T-cell (primary cell): ENCODE measurements around the gene ABL1. TPM values are rescaled to one million over a fixed set of nuclear protein-coding genes. Genes with fewer than 3 reads are reported as not detected.

ENCODE experiments used
- ATAC-seq, 4 experiments: fragments of 200-7000 bp in 3 of 4; fragments of 150-1000 bp in 1 of 4; cut with Tn5 transposase; replicated peaks in 1 of 4; 1 replicate in 3 of 4; 2 replicates in 1 of 4; pipeline ENCODE4 v1.10.0; 2021; ENCODE audit warnings: moderate library complexity in 3 of 4, mild to moderate bottlenecking in 2 of 4, moderate number of reproducible peaks in 1 of 4
- CTCF ChIA-PET, 2 donors: fragments of 300-600 bp; sonication (Branson Sonifier 250); formaldehyde crosslinking; loops; one replicate each; lab custom pipeline; 2022; ENCODE audit warnings: antibody characterized with exemption in 2 of 2; lab: Charles Lee
- POLR2A ChIA-PET, 2 donors: fragments of 300-600 bp; sonication (Branson Sonifier 250); formaldehyde crosslinking; loops; one replicate each; lab custom pipeline; 2022; ENCODE audit warnings: antibody characterized with exemption in 2 of 2; lab: Charles Lee
- DNase-seq, 35 experiments: peaks; one replicate each; pipeline versions ENCODE4 v3.0.0 to v3.0.0-alpha.2; 2013 to 2023
- H3K27ac ChIP-seq: one replicate; pipeline ENCODE4 v1.5.1; 2013; ENCODE audit warnings: low read length
- H3K27me3 ChIP-seq, 2 experiments: replicated peaks in 1 of 2; 1 replicate in 1 of 2; 2 replicates in 1 of 2; pipeline versions ENCODE4 v1.6.1 to v1.7.0; 2013; ENCODE audit warnings: low read length in 1 of 2, mixed read lengths in 1 of 2; ENCODE audit not compliant: control insufficient read depth in 2 of 2, insufficient read depth in 2 of 2; ENCODE audit errors: extremely low read depth in 1 of 2
- H3K36me3 ChIP-seq, 2 donors: 1 replicate in 1 of 2; 2 replicates in 1 of 2; pipeline versions ENCODE4 v1.6.1 to v1.7.0; 2013; ENCODE audit warnings: low read length in 1 of 2; ENCODE audit not compliant: control insufficient read depth in 2 of 2, insufficient read depth in 1 of 2; ENCODE audit errors: extremely low read depth in 1 of 2
- H3K4me1 ChIP-seq, 2 experiments: 1 replicate in 1 of 2; 2 replicates in 1 of 2; pipeline versions ENCODE4 v1.6.1 to v1.7.0; 2013; ENCODE audit warnings: low read length in 2 of 2, mixed read lengths in 1 of 2; ENCODE audit not compliant: insufficient read depth in 2 of 2, control insufficient read depth in 1 of 2; ENCODE audit errors: extremely low read depth in 1 of 2
- H3K4me3 ChIP-seq, 2 donors: 1 replicate in 1 of 2; 2 replicates in 1 of 2; pipeline versions ENCODE4 v1.5.1 to v1.7.0; 2013; ENCODE audit warnings: mild to moderate bottlenecking in 2 of 2, low read length in 1 of 2, moderate library complexity in 1 of 2; ENCODE audit not compliant: control insufficient read depth in 1 of 2; ENCODE audit errors: extremely low read depth in 1 of 2
- H3K9me3 ChIP-seq: 2 replicates; pipeline ENCODE4 v1.7.0; 2013
- H3K27ac Mint-ChIP-seq, 2 donors: one replicate each; pipeline ENCODE4 v1.8.0; 2020 to 2021; ENCODE audit warnings: mild to moderate bottlenecking in 2 of 2, mixed read lengths in 2 of 2
- H3K27me3 Mint-ChIP-seq, 2 donors: one replicate each; pipeline ENCODE4 v1.8.0; 2021 to 2022; ENCODE audit warnings: mixed read lengths in 2 of 2
- H3K36me3 Mint-ChIP-seq: one replicate; pipeline ENCODE4 v1.8.0; 2021; ENCODE audit warnings: mixed read lengths
- H3K4me1 Mint-ChIP-seq, 3 donors: one replicate each; pipeline ENCODE4 v1.8.0; 2020 to 2022; ENCODE audit warnings: mixed read lengths in 3 of 3, mild to moderate bottlenecking in 1 of 3
- H3K4me3 Mint-ChIP-seq, 3 donors: one replicate each; pipeline ENCODE4 v1.8.0; 2020 to 2022; ENCODE audit warnings: mild to moderate bottlenecking in 3 of 3, mixed read lengths in 3 of 3, moderate library complexity in 3 of 3
- H3K9me3 Mint-ChIP-seq, 3 donors: one replicate each; pipeline ENCODE4 v1.8.0; 2020 to 2022; ENCODE audit warnings: mixed read lengths in 3 of 3
- WGBS: methylation state at CpG from one replicate; pipeline ENCODE4 v1.1.5; 2013; ENCODE audit warnings: missing lambda C conversion rate; ENCODE audit not compliant: insufficient coverage; 5-methylcytosine and 5-hydroxymethylcytosine counted together
- total RNA-seq, 35 experiments: library from RNA in 6 of 35; stranded (reverse) in 6 of 35; fragments of 120-200 nt in 1 of 35; gene quantifications; one replicate each; pipeline versions ENCODE4 v1.2.1 to v1.2.4 and lab custom pipeline; 2013 to 2026

Gene ABL1
- total RNA-seq, 5 donors from 2014 or later (not counting 1 experiment from before 2014, with no cell fraction given) = 33.3 to 40.0 (median 37.7) TPM

DNA sequence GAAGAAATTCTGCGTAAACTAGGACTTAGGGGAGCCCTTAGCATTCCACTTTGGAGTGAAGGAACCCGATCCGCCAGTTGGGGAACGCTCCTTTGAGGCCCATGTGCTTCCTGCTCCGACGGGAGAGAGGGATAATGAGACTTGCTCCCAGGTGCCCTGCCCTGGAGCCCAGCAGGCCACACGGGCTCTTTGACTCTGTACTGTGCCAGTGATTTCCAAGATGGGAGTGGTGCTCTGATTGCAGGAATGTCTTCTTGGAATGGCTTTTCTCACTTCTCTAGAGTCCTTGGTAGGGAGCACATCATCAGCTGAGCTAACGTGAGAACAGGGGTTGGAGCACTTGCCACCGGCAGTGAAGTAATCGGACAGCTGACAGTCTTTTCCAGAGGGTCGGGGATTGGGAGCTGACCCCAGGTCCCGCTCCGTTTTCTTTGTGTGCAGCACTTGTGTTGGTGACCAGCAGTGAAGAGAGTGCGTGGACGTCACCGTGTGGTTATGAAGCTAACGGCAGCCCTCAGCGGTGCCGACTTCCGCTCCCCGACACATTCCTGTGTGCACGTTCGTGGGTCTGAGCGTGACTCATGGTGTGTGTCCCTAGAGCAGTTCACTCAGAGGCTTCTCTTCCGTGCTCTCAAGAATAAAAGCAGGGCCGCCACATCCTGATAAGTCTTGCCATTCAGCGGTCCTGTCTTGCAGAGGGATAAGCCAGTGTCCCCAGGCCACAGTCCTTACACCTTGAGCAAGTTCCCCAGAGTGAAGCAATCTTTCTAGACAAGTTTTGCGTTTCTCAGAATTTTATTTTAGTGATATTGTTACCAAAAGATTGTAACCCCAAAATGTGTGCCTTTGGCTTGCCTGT, 25.6 kb downstream of the ABL1 start:
- WGBS = 94% methylated on average over 26 of the region's 28 CpGs
- ChIA-PET CTCF (no interaction called here), POLR2A (no interaction called here)
- Histone ChIP-seq H3K4me3 (no peak overlapping the region), H3K4me1 (no peaks in the 10 kb centered on the region), H3K9me3 (no peaks in the 10 kb centered on the region), H3K27me3 (no peaks in the 10 kb centered on the region), H3K27ac (no peak overlapping the region), H3K36me3 (peaks cover 2 to 28% of the 10 kb centered on the region in 2 donors)
- ATAC-seq = peak in 1 of 4 experiments; percentile 59
- Mint-ChIP-seq H3K4me3 (no peak overlapping the region), H3K36me3 (peaks cover 9% of the 10 kb centered on the region), H3K27me3 (no peaks in the 10 kb centered on the region), H3K27ac (no peak overlapping the region), H3K9me3 (no peaks in the 10 kb centered on the region), H3K4me1 (no peaks in the 10 kb centered on the region)
- no peak for DNase-seq

GRCh38 chr9:130861372-130862180, 26.5 kb downstream of the ABL1 start:
- peaks cover 7% of the 10 kb centered on the region for H3K36me3 Mint-ChIP-seq
- Histone ChIP-seq H3K27me3 (no peaks in the 10 kb centered on the region), H3K9me3 (no peaks in the 10 kb centered on the region), H3K4me3 (no peak overlapping the region), H3K4me1 (no peaks in the 10 kb centered on the region), H3K27ac (no peak overlapping the region), H3K36me3 (peaks cover 2 to 23% of the 10 kb centered on the region in 2 donors)
- H3K4me1 Mint-ChIP-seq = peaks cover 0 to 2% (median 0%) of the 10 kb centered on the region in 3 donors
- no peak overlapping the region for H3K27ac Mint-ChIP-seq
- ChIA-PET CTCF (interaction anchor here in 1 of 2 donors (0.5 kb wide), 1 partner anchor 179 kb away, joined by 5 read pairs; no protein-coding TSS in a partner anchor), POLR2A (no interaction called here)
- WGBS = no CpG with 5 or more reads among the region's 8 CpGs
- no peak overlapping the region for H3K4me3 Mint-ChIP-seq
- ATAC-seq (no peak), DNase-seq (no peak)
- no peaks in the 10 kb centered on the region for H3K27me3 Mint-ChIP-seq
- no peaks in the 10 kb centered on the region for H3K9me3 Mint-ChIP-seq

- ChIA-PET POLR2A (no interaction called here), CTCF (interaction anchor here (0.5 to 0.9 kb wide), 2 partner anchors 179 to 184 kb away, joined by 3 to 5 read pairs; no protein-coding TSS in a partner anchor)
- no peak overlapping the region for H3K4me3 Mint-ChIP-seq
- Histone ChIP-seq H3K27ac (no peak overlapping the region), H3K27me3 (no peaks in the 10 kb centered on the region), H3K4me3 (no peak overlapping the region), H3K36me3 (peaks cover 2 to 23% of the 10 kb centered on the region in 2 donors), H3K9me3 (no peaks in the 10 kb centered on the region), H3K4me1 (no peaks in the 10 kb centered on the region)
- no peaks in the 10 kb centered on the region for H3K27me3 Mint-ChIP-seq
- DNase-seq (no peak), ATAC-seq (no peak)
- no peak overlapping the region for H3K27ac Mint-ChIP-seq
- H3K36me3 Mint-ChIP-seq = peaks cover 7% of the 10 kb centered on the region
- peaks cover 0 to 2% (median 0%) of the 10 kb centered on the region in 3 donors for H3K4me1 Mint-ChIP-seq
- no peaks in the 10 kb centered on the region for H3K9me3 Mint-ChIP-seq
- WGBS = 95% methylated on average over 8 of the region's 8 CpGs
These were observed 27.2 kb downstream of the ABL1 start for GRCh38 chr9:130862217-130862616.

- Histone ChIP-seq H3K27ac (no peak overlapping the region), H3K4me1 (no peaks in the 10 kb centered on the region), H3K36me3 (peaks cover 2 to 21% of the 10 kb centered on the region in 2 donors), H3K27me3 (no peaks in the 10 kb centered on the region), H3K4me3 (no peak overlapping the region), H3K9me3 (no peaks in the 10 kb centered on the region)
- ATAC-seq (no peak), DNase-seq (no peak)
- H3K9me3 Mint-ChIP-seq = no peaks in the 10 kb centered on the region
- no peak overlapping the region for H3K4me3 Mint-ChIP-seq
- no peak overlapping the region for H3K27ac Mint-ChIP-seq
- peaks cover 0 to 2% (median 0%) of the 10 kb centered on the region in 3 donors for H3K4me1 Mint-ChIP-seq
- H3K36me3 Mint-ChIP-seq = peaks cover 7% of the 10 kb centered on the region
- ChIA-PET CTCF (interaction anchor here in 1 of 2 donors (0.9 kb wide), 1 partner anchor 184 kb away, joined by 3 read pairs; no protein-coding TSS in a partner anchor), POLR2A (no interaction called here)
- 96% methylated on average over 20 of the region's 23 CpGs for WGBS
- no peaks in the 10 kb centered on the region for H3K27me3 Mint-ChIP-seq
These were observed 27.7 kb downstream of the ABL1 start for GRCh38 chr9:130862747-130863146.

DNA sequence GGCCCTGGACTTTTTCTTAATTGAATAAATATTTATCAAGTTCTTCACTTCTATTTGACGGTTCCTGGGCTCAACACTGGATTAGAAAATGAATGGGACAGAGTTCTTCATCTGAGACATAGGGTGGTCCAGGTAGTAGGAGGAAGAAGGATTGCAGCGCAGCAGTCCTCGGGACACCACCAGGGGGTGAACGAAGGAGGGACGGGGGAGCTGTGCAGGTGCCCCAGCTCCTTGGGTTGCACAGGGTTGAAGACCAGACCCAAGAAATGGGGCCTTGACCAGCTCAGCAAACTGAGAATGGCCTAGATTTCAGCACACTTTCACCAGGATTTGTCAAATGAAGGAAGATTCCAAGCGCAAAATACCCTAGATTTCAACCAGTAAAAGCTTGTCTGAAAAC, 29.5 kb downstream of the ABL1 start:
- no peak overlapping the region for H3K27ac ChIP-seq
- Mint-ChIP-seq H3K4me1 (peaks cover 0 to 2% (median 0%) of the 10 kb centered on the region in 3 donors), H3K4me3 (no peak overlapping the region), H3K36me3 (peaks cover 7% of the 10 kb centered on the region), H3K9me3 (no peaks in the 10 kb centered on the region), H3K27me3 (no peaks in the 10 kb centered on the region), H3K27ac (no peak overlapping the region)
- DNase-seq = no peak
- ChIA-PET POLR2A (no interaction called here), CTCF (interaction anchor here in 1 of 2 donors (1.0 to 1.5 kb wide), 4 partner anchors 93 to 183 kb away, joined by 3 to 5 read pairs (median 3); no protein-coding TSS in a partner anchor)
- no peaks in the 10 kb centered on the region for H3K27me3 ChIP-seq
- WGBS = 94% methylated on average over 5 of the region's 6 CpGs
- no peaks in the 10 kb centered on the region for H3K9me3 ChIP-seq
- peaks cover 2 to 16% of the 10 kb centered on the region in 2 donors for H3K36me3 ChIP-seq
- H3K4me1 ChIP-seq = no peaks in the 10 kb centered on the region
- no peak overlapping the region for H3K4me3 ChIP-seq
- no peak for ATAC-seq

DNA sequence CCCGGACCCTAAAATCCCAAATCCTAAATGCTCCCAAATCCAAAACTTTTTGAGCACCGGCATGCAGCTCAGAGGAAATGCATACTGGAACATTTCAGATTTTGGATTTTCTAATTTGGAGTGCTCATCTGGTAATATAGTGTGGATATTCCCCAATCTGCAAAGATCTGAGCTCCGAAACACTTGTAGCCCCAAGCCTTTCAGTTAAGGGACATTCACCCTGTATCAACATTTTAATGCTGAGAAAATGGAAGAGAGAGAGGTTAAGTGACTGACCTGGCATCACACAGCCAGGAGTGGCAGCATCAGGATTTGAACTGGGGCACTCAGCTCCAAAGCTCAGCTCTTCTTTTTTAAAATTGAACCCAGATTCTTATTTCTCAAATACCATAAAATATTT, 30.9 kb downstream of the ABL1 start:
- Mint-ChIP-seq H3K27ac (no peak overlapping the region), H3K27me3 (no peaks in the 10 kb centered on the region), H3K4me1 (peaks cover 0 to 2% (median 0%) of the 10 kb centered on the region in 3 donors), H3K4me3 (no peak overlapping the region), H3K36me3 (peaks cover 7% of the 10 kb centered on the region), H3K9me3 (no peaks in the 10 kb centered on the region)
- Histone ChIP-seq H3K36me3 (peaks cover 0 to 15% of the 10 kb centered on the region in 2 donors), H3K4me3 (no peak overlapping the region), H3K4me1 (no peaks in the 10 kb centered on the region), H3K27ac (no peak overlapping the region), H3K27me3 (no peaks in the 10 kb centered on the region), H3K9me3 (no peaks in the 10 kb centered on the region)
- ChIA-PET POLR2A (interaction anchor here (0.6 kb wide), 2 partner anchors 13 to 135 kb away, joined by 4 to 9 read pairs; no protein-coding TSS in a partner anchor), CTCF (interaction anchor here in 1 of 2 donors (0.6 to 1.2 kb wide), 4 partner anchors 94 to 593 kb away, joined by 3 to 5 read pairs (median 4); no protein-coding TSS in a partner anchor)
- WGBS = no CpG with 5 or more reads among the region's 3 CpGs
- ATAC-seq = no peak
- DNase-seq = no peak
